GM21786 (cell line): Measurements from ENCODE around the gene CDH6.

Experiments
- ATAC-seq: cut with Tn5 transposase; IDR thresholded peaks from one replicate; pipeline ENCODE4 v1.9.1; 2021; ENCODE audit not compliant: unreplicated experiment

The CDH6 gene

DNA sequence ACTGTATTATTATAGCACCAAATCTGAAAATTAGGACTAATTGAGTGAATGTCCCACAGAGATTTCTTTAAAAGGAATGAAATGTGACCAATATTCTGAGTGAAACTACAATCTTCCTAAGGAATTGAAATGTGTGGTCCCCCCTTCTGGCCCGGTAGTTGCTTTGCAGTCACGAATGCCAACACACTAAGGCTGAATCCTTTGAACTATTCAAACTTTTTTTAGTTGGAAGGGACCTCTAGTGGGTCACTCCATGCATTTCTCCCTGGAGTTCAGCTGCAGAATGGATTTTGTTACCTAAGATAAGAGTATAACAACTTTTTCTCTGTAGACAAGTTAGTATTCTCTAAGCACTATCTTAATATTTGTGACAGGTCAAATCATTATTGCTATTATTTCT lies 2.8 kb downstream of the CDH6 start:
- no peak for ATAC-seq

DNA sequence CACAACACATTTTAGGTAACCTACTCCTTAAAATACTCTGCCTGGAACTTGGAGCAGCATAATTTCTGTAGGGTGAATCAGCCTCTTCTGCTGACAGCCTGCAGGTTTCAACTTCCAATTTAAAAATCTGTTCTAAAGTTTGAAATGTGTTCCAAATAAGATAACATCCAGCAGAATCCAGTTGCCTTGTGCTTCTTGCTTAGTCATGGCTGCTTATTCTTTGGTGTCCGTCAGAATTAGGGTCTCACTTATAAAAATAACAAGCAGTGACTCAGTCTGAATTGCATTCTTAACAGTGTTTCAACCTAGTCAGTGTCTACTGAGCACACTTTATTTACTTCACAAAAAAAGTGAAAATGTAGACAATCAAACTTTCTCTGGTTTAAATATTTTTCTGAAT lies 3.7 kb downstream of the CDH6 start:
- ATAC-seq: no peak

DNA sequence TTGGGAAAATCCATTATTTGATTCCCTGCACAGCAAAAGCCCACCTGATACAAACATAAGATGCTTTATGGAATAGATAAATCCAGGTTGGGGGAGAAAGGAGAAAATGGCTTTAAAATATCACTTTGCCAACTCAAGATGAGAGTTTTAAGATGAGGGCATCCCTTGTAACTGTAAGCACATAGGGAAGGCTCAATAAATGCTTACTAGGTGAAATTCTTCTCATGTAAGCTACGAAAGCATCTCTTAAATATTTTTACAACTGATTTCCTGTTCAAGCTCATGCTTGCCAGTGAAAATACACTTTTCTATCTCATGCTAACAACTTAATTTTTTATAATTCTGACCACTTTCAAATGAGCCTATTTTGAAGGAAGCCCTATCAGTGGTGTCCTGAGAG lies 11.5 kb downstream of the CDH6 start:
- no peak for ATAC-seq

- ATAC-seq: no peak
Measured at GRCh38 chr5:31208043-31208442, 14.6 kb downstream of the CDH6 start.

GRCh38 chr5:31209334-31209733 lies 15.8 kb downstream of the CDH6 start:
- no peak for ATAC-seq

- no peak for ATAC-seq
Measured at GRCh38 chr5:31211098-31211497, 17.6 kb downstream of the CDH6 start.

- ATAC-seq: no peak
Measured at GRCh38 chr5:31213257-31213656, 19.8 kb downstream of the CDH6 start.

DNA sequence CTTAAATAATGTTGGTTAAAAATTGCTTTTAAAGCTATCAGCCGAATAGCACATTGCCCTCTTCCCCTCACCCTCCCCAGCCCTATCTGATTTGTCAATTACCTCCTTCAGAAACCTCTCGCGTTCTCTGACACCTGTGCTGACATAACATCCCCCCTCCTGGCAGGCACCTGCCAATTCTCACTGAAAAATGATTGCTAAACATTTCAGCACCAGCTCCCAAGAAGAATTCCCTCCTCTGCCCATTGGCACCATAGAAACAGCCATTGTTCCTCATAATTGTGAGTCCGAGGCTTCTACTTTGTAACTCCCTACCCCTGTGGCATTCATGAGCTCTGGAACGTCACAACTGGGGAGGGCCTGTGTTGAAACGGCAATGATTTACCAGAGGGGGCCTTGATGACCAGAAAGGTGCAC lies 20.2 kb downstream of the CDH6 start:
- no peak for ATAC-seq

GRCh38 chr5:31214229-31214628 lies 20.7 kb downstream of the CDH6 start:
- no peak for ATAC-seq

DNA sequence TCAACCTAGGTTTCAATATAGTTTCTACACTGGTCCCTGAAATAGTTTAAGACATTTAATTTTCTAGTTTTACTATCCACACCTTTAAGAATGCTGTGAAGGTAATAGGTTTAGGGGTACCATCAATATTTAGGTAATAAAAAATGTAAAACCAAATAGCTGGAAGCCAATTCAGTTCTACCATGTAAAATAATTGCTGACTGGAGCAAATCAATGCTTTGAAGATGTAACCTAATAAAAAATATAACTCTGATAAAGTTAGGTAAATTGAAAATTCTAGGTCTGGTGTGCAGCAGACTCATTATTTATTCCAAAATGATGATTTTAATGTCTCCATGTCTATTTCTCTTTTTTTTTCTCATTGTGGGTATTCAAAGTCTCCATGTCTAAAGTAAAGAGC lies 21.8 kb downstream of the CDH6 start:
- ATAC-seq: no peak

- ATAC-seq: no peak
Measured at GRCh38 chr5:31217446-31217845, 24.0 kb downstream of the CDH6 start.

GRCh38 chr5:31218978-31219377 lies 25.5 kb downstream of the CDH6 start:
- ATAC-seq: no peak

DNA sequence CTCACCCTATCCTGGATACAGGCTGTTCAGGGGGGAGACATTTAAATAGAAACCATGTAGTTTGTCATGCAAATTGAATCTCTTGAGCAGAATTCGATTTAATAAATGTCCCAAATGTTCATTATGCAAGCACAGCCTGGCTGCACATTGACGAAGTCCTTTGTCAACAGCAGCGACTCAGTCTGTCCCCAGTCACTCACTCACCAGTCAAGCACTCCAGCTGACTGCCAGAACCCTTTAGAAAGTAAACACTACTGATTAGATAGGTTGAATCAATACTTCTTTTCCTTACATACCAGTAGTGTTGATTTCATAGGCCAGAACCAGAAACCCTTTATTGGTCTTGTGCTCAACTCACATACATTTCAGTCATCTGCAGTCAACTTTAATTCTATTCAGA lies 27.5 kb downstream of the CDH6 start:
- no peak for ATAC-seq

- ATAC-seq: no peak
Measured at GRCh38 chr5:31225118-31225517, 31.6 kb downstream of the CDH6 start.

DNA sequence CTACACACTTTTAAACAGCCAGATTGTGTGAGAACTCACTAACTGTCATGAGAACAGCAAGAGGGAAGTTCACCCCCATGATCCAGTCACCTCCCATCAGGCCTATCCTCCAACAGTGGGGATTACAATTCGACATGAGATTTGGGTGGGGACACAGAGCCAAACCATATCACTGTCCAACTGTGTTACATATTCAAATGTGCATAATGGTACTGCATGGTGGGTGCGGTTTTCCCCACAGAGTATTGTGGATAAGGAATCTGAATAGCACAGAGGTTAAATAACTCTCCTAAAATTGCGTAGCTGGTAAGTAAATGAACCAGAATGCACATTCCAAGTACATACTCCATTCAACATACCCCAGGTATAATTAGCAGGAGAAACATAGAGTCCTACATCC lies 32.1 kb downstream of the CDH6 start:
- ATAC-seq: no peak

GRCh38 chr5:31226651-31227050 lies 33.2 kb downstream of the CDH6 start:
- ATAC-seq: no peak

DNA sequence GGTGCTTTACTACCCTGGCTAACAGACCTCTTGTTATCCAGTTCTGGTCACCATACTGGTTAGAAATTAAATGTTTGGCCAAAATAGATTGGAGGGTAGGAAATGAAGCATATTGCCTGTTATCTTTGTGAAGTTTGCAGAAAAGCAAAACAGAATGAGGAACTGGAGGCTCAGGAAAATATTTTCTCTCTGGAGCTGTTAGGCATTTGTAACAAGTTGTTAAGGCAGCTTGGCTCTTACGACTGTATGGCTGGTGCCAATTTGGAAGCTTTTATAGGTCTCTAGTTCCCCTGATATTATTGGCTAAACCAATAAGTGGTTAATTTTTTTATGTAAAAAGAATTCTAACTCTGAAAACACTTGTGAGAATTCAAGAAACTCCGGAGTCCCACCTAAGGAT lies 35.8 kb downstream of the CDH6 start:
- ATAC-seq: no peak

- ATAC-seq: no peak
Measured at GRCh38 chr5:31231177-31231838, 37.8 kb downstream of the CDH6 start.

- peak; percentile 83 for ATAC-seq
Measured at GRCh38 chr5:31232273-31232888, 38.9 kb downstream of the CDH6 start.

- ATAC-seq: no peak
Measured at GRCh38 chr5:31235381-31235780, 41.9 kb downstream of the CDH6 start.

DNA sequence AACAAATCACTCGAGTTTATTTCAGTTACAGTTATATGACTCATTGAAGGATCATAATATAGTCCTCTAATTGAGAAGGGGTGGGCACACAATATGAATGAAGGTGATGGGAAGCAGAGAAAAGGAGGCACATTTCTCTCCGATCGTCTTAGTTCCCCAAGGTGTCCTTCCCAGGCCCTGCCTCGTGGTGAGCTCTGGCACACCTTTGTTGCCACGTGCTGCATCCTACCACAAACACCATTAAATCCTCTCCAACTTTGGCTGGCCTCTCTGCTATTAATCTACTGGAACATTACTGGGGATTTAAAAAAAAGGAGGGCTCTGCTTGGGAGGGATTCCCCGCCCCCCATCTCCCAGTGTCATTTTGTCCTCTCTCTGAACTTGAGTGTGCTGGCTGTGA lies 42.9 kb downstream of the CDH6 start:
- ATAC-seq: no peak

GRCh38 chr5:31237174-31237573 lies 43.7 kb downstream of the CDH6 start:
- ATAC-seq: no peak

DNA sequence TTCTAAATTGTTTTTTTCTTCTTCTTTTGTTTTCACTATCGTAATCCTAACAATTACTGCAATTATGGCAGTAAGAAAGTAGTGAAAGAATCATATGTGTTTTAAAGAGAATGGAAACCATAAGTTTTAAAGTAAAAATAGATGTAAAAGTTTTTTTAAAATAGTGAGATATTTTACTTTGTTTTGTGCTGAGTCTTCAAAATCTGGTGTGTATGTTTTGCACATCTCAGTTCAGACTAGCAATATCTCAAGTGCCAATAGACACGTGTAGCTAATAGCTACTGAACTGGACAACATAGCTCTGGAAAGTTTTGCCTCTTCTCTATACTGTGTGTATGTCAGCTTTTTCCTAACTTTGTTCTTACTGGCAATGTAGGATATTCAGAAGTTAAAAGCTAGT lies 45.0 kb downstream of the CDH6 start:
- no peak for ATAC-seq
